Activated naive CD4-positive, alpha-beta T cell treated with anti-CD3 and anti-CD28 coated beads, Interleukin-2, amount 10 ng/mL, durations not matched to agents 7 days and 5 days (primary cell): ENCODE data around the gene TGM6.

Experiments used
- CTCF ChIA-PET: fragments of 350-600 bp; sonication (Branson Sonifier 250); formaldehyde crosslinking; loops from one replicate; lab custom pipeline; 2021; ENCODE audit warnings: antibody characterized with exemption; lab: Charles Lee
- DNase-seq: peaks from one replicate; pipeline ENCODE4 v3.0.0-alpha.2; 2020
- H3K27ac Mint-ChIP-seq: one replicate; pipeline ENCODE4 v1.8.0; 2021; ENCODE audit warnings: mild to moderate bottlenecking, moderate library complexity, mixed read lengths
- H3K27me3 Mint-ChIP-seq: one replicate; pipeline ENCODE4 v1.8.0; 2021; ENCODE audit warnings: mild to moderate bottlenecking, mixed read lengths
- H3K36me3 Mint-ChIP-seq: one replicate; pipeline ENCODE4 v1.8.0; 2021; ENCODE audit warnings: mixed read lengths
- H3K4me1 Mint-ChIP-seq: one replicate; pipeline ENCODE4 v1.8.0; 2021; ENCODE audit warnings: mixed read lengths
- H3K4me3 Mint-ChIP-seq: one replicate; pipeline ENCODE4 v1.8.0; 2021; ENCODE audit warnings: mild to moderate bottlenecking, moderate library complexity, mixed read lengths
- H3K9me3 Mint-ChIP-seq: one replicate; pipeline ENCODE4 v1.8.0; 2021; ENCODE audit warnings: mixed read lengths

The TGM6 gene

DNA sequence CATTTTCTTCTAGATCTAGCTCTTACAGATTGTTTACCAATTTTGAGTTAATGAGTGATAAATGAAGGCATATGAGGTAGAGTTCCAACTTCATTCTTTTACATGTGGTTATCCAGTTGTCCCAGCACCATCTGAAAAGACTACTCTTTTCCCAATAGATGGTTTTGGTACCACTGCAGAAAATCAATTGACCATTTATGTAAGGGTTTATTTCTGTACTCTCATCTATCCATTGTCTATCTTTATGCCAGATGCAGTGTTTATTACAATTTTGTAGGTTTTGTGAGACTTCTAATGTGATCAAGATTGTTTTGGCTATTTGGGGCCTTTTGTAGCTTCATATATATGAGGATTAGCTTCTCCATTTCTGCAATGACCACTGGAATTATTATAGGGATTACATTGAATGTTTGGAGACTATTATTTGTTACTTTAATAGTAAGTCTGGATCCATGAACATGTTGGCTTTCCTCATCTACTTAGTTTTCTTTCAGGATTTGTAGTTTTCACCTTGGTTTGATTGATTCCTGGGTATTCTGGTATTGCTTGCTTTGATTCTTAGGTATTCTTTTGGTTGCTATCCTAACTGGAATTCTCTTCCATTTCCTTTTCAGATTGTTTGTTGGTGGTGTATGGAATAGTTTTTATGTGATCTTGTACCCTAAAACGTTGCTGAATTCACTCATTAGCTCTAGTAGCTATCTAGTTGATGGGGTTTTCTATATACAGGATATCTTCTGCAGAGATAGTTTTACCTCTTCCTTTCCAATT is 79.5 kb downstream of the TGM6 start:
- Mint-ChIP-seq H3K9me3 (no peaks in the 10 kb centered on the region), H3K27me3 (no peaks in the 10 kb centered on the region), H3K4me1 (no peaks in the 10 kb centered on the region), H3K4me3 (no peak overlapping the region), H3K27ac (no peak overlapping the region), H3K36me3 (peaks cover 52% of the 10 kb centered on the region)
- DNase-seq, result no peak
- CTCF ChIA-PET, result interaction anchor here (0.7 to 1.2 kb wide), 2 partner anchors 62 to 110 kb away, joined by 3 to 4 read pairs; no protein-coding TSS in a partner anchor

DNA sequence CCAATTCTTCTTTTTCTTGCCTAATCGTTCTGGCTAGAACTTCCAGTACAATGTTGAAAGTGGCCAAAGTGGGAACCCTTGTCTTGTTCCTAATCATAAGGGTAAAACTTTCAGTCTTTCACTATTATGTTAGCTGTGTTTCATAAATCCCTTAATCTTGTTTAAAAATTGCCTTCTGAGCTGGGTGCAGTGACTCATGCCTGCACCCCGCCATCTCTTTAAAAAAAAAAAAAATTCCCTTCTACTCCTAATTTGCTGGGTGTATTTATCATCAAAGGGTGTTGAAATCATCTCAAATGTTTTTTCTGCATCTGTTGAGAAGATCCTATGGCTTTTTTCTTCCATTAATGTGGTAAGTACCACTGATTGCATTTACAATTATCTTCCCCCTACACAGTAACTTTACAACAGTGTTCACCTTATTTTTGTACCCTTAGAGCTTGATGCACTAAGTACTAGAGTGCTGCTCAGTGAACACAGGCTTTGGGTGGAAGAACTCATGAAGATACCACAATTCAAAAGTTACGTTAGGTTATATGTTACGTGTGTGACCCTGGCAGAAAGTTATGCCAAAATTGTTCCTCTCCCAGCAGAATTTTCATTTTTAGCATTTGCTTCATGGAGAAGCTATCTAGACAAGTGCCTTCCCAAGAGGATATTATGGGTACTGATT is 80.2 kb downstream of the TGM6 start:
- H3K27ac Mint-ChIP-seq, result no peak overlapping the region
- no peaks in the 10 kb centered on the region for H3K4me1 Mint-ChIP-seq
- H3K9me3 Mint-ChIP-seq, result no peaks in the 10 kb centered on the region
- H3K27me3 Mint-ChIP-seq, result no peaks in the 10 kb centered on the region
- H3K4me3 Mint-ChIP-seq, result no peak overlapping the region
- H3K36me3 Mint-ChIP-seq, result peaks cover 59% of the 10 kb centered on the region
- no peak for DNase-seq
- CTCF ChIA-PET, result interaction anchor here (1.1 to 1.2 kb wide), 2 partner anchors 61 to 110 kb away, joined by 3 read pairs; no protein-coding TSS in a partner anchor

DNA sequence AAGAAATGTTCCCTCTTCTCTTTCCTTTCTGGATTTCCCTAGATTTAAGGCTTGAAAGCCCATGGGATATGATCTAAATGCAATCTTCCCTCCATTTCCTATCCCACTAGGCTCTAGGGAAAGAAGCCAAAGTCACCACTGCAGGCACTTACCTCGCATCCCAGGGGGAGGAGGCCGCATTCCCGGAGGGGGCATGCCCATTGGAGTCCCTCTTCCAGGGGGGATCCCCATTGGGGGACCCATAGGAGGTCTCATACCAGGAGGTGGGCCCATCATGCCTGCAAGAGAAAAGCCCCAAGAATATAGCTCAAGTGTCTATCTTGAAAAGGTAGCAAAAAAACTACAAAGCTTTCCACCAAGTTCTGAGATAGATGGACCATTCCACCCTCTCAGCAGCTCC is 81.8 kb downstream of the TGM6 start:
- Mint-ChIP-seq H3K36me3 (peaks cover 69% of the 10 kb centered on the region), H3K4me3 (no peak overlapping the region), H3K9me3 (no peaks in the 10 kb centered on the region), H3K27ac (no peak overlapping the region), H3K27me3 (no peaks in the 10 kb centered on the region), H3K4me1 (peaks cover 6% of the 10 kb centered on the region)
- DNase-seq, result no peak
- CTCF ChIA-PET, result no interaction called here

DNA sequence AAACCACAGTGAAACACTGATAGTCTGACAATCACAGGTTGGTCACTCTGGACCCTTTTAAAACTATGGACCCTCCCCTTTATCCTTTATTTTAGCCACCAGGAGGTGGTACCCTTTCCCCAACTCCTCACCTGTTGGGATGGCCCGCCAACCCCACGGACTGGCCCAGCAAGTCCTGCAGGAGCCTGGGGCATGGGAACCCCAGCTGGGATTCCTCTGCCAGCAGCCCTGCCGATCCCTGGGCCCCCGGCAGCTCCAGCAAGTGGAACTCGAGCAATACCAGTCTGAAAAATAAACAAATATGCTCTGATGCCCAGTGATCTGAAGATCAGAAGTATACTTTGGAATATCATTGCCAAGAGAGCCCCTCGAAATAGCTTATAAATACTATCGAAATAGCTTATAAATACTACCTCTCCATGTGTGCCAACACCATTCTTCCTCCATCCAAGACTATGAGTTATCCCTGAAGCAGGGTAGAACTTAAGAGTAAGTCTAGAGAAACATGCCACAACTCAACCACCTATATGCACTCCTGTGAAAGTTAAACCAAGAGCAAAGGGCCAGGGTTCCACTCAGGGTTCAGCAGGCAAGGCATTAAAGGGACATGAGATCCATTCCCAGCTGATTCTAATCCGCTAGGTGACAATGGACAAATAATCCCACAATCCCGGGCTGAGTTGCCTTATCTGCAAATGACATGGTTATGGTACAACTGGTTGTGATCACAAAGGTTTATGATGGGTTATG is 83.1 kb downstream of the TGM6 start:
- Mint-ChIP-seq H3K27ac (no peak overlapping the region), H3K4me3 (no peak overlapping the region), H3K9me3 (no peaks in the 10 kb centered on the region), H3K4me1 (peaks cover 19% of the 10 kb centered on the region), H3K36me3 (peaks cover 76% of the 10 kb centered on the region), H3K27me3 (no peaks in the 10 kb centered on the region)
- no peak for DNase-seq
- CTCF ChIA-PET, result interaction anchor here (1.0 kb wide), 1 partner anchor 58 kb away, joined by 4 read pairs; no protein-coding TSS in a partner anchor

DNA sequence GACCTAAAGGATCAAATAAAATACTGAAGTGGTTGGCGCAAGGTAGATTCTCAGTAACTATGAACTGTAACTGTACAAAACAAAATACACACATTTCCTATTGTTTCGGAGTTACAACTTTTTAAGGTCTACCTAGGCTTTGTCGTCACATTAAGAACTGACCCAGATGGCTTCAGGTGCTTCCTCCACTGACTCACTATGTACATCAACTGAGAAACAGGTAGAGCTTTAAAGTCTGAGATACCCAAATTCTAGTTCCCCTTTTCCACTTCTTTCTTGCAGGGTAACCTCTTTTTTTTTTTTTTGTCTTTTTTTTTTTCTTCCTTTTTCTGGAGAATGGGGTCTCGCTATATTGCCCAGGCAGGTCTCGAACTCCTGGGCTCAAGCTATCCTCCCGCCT is 84.4 kb downstream of the TGM6 start:
- Mint-ChIP-seq H3K36me3 (peaks cover 77% of the 10 kb centered on the region), H3K4me3 (no peak overlapping the region), H3K9me3 (no peaks in the 10 kb centered on the region), H3K27ac (no peak overlapping the region), H3K4me1 (peaks cover 30% of the 10 kb centered on the region), H3K27me3 (no peaks in the 10 kb centered on the region)
- DNase-seq, result no peak
- CTCF ChIA-PET, result no interaction called here

DNA sequence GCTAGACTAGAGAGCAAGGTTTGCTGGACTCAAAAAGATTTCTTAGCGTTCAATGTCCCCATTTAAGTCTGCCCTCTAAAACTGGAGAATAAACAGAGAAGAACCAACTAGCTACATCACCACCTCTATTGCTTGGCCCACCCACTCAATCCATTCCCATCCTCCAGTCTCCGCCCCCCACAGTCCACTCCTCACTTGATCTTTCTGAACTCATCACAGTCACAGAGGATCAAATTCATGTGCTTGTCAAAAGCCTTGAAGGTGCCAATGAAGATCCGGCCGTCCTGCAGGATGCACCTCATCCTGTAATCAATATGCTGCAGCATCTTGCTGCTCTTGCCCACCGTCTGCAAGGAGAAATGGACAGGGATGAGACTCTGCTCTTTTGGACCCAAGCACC is 86.7 kb downstream of the TGM6 start:
- H3K36me3 Mint-ChIP-seq, result peaks cover 62% of the 10 kb centered on the region
- H3K9me3 Mint-ChIP-seq, result no peaks in the 10 kb centered on the region
- no peak overlapping the region for H3K4me3 Mint-ChIP-seq
- no peak for DNase-seq
- H3K27ac Mint-ChIP-seq, result no peak overlapping the region
- peaks cover 45% of the 10 kb centered on the region for H3K4me1 Mint-ChIP-seq
- no peaks in the 10 kb centered on the region for H3K27me3 Mint-ChIP-seq
- CTCF ChIA-PET, result interaction anchor here (1.5 kb wide), 1 partner anchor 15 kb away, joined by 7 read pairs; no protein-coding TSS in a partner anchor

DNA sequence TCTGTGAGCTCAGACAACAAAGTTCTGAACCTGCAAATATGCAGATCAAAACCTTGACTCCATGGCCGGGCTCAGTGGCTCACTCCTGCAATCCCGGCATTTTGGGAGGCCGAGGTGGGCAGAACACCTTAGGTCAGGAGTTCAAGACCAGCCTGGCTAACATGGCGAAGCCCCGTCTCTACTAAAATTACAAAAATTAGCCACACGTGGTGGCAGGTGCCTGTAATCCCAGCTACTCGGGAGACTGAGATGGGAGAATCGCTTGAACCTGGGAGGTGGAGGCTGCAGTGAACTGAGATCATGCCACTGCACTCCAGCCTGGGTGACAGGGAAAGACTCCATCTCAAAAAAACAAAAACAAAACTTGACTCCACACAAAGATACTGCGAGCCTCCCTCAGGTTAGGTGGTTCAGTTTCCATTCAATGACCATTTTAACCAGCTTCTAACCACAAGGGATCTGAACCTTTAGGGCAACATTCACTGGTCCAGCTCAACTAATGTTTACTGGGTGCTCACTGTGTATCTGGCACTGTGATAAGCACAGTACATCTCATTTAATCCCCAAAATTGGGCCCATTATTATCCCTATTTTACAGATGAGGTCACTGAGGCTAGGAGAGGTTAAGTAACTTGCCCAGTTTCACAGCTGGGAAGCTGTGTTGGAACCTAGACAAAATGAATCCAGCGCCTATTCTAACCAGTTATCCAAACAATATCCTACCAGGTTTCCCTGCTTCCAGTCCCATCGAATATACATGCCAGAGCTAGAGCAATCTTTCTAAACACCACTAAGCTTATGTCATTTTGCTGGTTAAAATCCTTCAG is 88.1 kb downstream of the TGM6 start:
- H3K4me3 Mint-ChIP-seq, result peak overlapping the region; percentile 93
- peaks cover 53% of the 10 kb centered on the region for H3K36me3 Mint-ChIP-seq
- no peaks in the 10 kb centered on the region for H3K27me3 Mint-ChIP-seq
- CTCF ChIA-PET, result interaction anchor here (1.7 to 3.6 kb wide), 2 partner anchors 51 to 54 kb away, joined by 4 to 30 read pairs; no protein-coding TSS in a partner anchor
- peak overlapping the region; percentile 33 for H3K27ac Mint-ChIP-seq
- no peak for DNase-seq
- no peaks in the 10 kb centered on the region for H3K9me3 Mint-ChIP-seq
- H3K4me1 Mint-ChIP-seq, result peaks cover 47% of the 10 kb centered on the region

DNA sequence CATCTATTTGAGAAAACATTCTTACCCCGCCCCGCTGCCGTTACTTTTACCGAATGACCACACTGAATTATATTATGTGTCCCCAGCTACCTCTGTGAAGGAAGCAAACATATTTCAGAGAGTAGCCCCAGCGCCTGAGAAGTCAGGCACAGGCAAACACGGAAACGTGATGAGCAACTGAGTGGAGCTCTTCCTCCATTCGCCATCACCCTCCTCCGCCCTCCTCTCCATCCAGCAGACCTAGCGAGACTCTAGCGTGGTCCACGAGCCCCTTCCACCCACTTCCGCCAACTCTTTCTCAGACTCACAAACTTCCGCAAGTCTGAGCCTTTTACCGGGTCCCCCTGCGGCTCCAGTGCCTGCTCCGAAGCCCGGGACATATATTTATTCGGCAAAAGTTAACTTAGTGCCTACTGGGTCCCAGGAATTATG is 89.3 kb downstream of the TGM6 start:
- Mint-ChIP-seq H3K36me3 (peaks cover 46% of the 10 kb centered on the region), H3K4me3 (peak overlapping the region; percentile 93), H3K27me3 (no peaks in the 10 kb centered on the region), H3K27ac (peak overlapping the region; percentile 97), H3K4me1 (peaks cover 47% of the 10 kb centered on the region), H3K9me3 (no peaks in the 10 kb centered on the region)
- DNase-seq, result peak; percentile 76
- CTCF ChIA-PET, result interaction anchor here (1.6 to 3.6 kb wide), 3 partner anchors 18 to 53 kb away, joined by 4 to 30 read pairs (median 9); no protein-coding TSS in a partner anchor

DNA sequence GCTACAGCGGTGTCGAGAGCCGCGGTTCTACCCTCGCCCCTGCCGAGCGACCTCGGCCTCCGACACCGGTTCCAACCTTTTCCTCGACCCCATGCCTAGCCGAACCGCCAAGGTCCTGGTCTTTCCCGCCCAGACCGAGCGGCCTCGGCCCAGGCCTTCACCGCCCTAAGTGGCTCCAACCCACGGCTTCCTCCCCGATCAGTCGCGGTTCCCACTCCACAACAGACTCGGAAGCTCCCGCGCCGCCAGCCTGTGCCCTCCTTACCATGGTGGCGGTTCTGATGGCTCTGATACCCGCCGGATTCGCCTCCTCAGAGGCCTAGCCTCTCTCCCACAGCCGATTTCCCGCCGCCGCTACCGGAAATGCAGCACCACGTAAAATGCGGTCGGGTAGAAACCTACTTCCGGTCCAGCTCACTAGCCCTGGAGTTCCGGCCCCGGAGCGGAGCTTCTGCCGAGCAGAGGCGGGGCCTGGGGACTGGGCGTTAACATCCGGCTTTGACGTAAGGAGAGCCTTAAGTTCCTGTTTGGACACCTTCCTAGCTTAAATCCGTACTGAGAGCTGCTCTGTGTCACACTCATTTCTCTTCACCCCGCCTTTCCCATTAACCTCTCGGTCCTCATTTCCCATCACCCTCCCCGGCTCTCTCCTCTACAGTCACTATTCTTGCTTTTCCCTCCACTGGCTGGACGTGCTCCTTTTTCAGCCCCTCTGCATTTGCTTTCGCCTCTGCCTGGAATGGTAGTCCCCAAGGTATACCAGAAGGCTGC is 89.9 kb downstream of the TGM6 start, which contains the start of gene SNRPB:
SNRPB (minus strand) TSS at position 367 of the 771 bp plus-strand sequence; CDS start at position 268, 99 bp downstream.
- Mint-ChIP-seq H3K4me1 (peaks cover 47% of the 10 kb centered on the region), H3K4me3 (peak within 1 kb of the TSS; percentile 93), H3K9me3 (no peaks in the 10 kb centered on the region), H3K27ac (peak within 1 kb of the TSS; percentile 97), H3K27me3 (no peaks in the 10 kb centered on the region), H3K36me3 (peaks cover 42% of the 10 kb centered on the region)
- CTCF ChIA-PET, result interaction anchor here (1.6 to 3.6 kb wide), 3 partner anchors 18 to 52 kb away, joined by 4 to 30 read pairs (median 9); no protein-coding TSS in a partner anchor
- peak; percentile 98 for DNase-seq

DNA sequence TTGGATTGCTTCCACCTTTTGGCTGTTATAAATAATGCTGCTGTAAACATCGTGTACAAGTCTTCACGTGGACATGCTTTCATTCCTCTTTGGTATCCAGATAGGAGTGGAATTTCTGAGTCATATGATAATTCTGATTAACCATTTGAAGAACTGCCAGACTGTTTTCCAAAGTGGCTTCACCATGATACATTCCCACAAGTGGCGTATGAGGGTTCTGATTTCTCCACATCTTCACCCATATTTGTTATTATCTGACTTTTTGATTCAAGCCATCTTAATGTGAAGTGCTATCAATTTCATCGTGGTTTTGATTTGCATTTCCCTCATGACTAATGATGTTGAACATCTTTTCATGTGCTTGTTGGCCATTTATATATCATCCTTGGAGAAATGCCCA is 92.8 kb downstream of the TGM6 start:
- Mint-ChIP-seq H3K36me3 (peaks cover 18% of the 10 kb centered on the region), H3K4me3 (no peak overlapping the region), H3K9me3 (no peaks in the 10 kb centered on the region), H3K4me1 (peaks cover 30% of the 10 kb centered on the region), H3K27me3 (no peaks in the 10 kb centered on the region), H3K27ac (no peak overlapping the region)
- CTCF ChIA-PET, result no interaction called here
- no peak for DNase-seq

DNA sequence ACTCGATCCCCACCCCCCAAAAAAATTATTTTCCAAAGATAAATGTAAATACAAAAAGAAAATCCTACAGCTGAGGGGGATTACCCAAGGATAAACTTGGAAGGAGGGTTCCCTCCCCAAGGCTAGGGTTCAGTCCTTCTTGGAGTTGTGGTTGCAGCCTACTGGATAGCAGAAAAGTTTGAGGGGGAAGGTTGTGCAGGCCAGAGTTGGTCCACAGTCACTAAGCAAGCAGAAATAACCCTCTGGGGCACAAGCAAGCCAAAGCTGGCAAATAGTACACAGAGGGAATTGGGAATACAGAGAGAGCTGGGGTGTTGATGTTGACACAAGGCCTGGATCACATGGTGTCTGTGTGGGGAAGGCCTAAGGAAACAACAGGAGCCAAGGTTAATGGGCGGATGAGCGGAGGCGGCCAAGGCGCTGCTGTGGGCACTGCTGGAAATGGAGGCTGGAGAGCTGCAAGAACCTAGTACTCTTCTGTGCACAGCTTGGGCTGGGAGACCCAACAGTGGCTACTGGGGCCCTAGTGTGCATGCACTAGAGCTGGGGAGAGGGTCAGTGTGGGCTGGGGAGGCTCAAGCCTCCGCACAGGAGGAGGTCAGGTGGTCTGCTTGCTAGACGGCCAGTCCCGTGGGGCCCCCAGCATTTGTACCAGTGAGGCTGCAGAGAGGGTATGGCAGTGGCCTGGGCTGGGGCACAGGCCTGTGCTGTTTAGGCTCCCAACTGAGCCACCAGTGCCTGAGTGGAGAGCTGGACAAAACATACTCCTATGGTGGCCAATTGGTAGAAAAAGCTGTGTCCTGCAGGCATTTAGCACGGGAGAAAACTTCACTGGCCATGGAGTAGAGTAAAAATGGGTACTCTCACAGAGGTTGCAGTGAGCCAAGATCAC is 95.4 kb downstream of the TGM6 start:
- Mint-ChIP-seq H3K4me1 (peaks cover 12% of the 10 kb centered on the region), H3K27me3 (no peaks in the 10 kb centered on the region), H3K27ac (no peak overlapping the region), H3K4me3 (no peak overlapping the region), H3K9me3 (peaks cover 2% of the 10 kb centered on the region), H3K36me3 (peaks cover 18% of the 10 kb centered on the region)
- CTCF ChIA-PET, result interaction anchor here (1.0 to 2.0 kb wide), 2 partner anchors 45 to 269 kb away, joined by 5 to 10 read pairs; no protein-coding TSS in a partner anchor
- no peak for DNase-seq
